A549 (cell line): Measurements from ENCODE around the gene TMEM163. TPM values are rescaled to one million over a fixed set of nuclear protein-coding genes. Genes with fewer than 3 reads are reported as not detected.

Source experiments
- ATAC-seq, 2 experiments: fragments of 200-7000 bp in 1 of 2; fragments of >200 bp in 1 of 2; cut with Nextera tagmentation in 1 of 2; cut with Tn5 transposase in 1 of 2; 3 replicates each; pipeline versions ENCODE4 v1.8.0 to v1.9.1; 2018 to 2020; ENCODE audit warnings: mild to moderate bottlenecking in 1 of 2, moderate library complexity in 1 of 2
- CTCF ChIA-PET: fragments of 300-600 bp; sonication (Branson Sonifier 250); formaldehyde crosslinking; extraction: SDS; loops from one replicate; lab custom pipeline; 2021; ENCODE audit warnings: antibody characterized with exemption, inconsistent platforms; lab: Yijun Ruan, JAX
- POLR2A ChIA-PET: fragments of 350-600 bp; formaldehyde crosslinking; extraction: SDS; loops from one replicate; lab custom pipeline; 2021; ENCODE audit warnings: antibody characterized with exemption, inconsistent platforms; lab: Yijun Ruan, JAX
- DNase-seq, 2 experiments: peaks; one replicate each; pipeline versions ENCODE4 v3.0.0 to v3.0.0-alpha.2; 2011 to 2016; ENCODE audit warnings: low read depth in 1 of 2, low spot score in 1 of 2
- FAIRE-seq: peaks from 2 replicates; lab custom pipeline; 2011; peaks lifted over from hg19 to GRCh38; lab: Jason Lieb, UNC
- H3K27ac ChIP-seq, 2 experiments: fragments of >200 bp; sonication (Bioruptor Twin); formaldehyde crosslinking; 3 replicates each; pipeline ENCODE4 v1.5.1; 2016 to 2017
- H3K4me1 ChIP-seq: fragments of >200 bp; sonication (Bioruptor Twin); formaldehyde crosslinking; 3 replicates; pipeline ENCODE4 v1.6.1; 2016
- H3K4me2 ChIP-seq: fragments of >200 bp; sonication (Bioruptor Twin); formaldehyde crosslinking; 3 replicates; pipeline ENCODE4 v1.6.1; 2016
- H3K4me3 ChIP-seq: fragments of >200 bp; sonication (Bioruptor Twin); formaldehyde crosslinking; 3 replicates; pipeline ENCODE4 v1.5.1; 2016
- H3K9me3 ChIP-seq: fragments of >200 bp; sonication (Bioruptor Twin); formaldehyde crosslinking; 3 replicates; pipeline ENCODE4 v1.6.1; 2016
- BHLHE40 ChIP-seq: IDR thresholded peaks from 2 replicates; pipeline ENCODE4 v1.6.1; 2012; ENCODE audit warnings: low read depth, low read length, inconsistent platforms
- CBX2 ChIP-seq: fragments of 200-600 bp; sonication (generic); IDR thresholded peaks from 2 replicates; pipeline ENCODE4 v1.6.1; 2016; ENCODE audit warnings: low read depth, mild to moderate bottlenecking, borderline replicate concordance
- CHD2 ChIP-seq: fragments of 150-350 bp; IDR thresholded peaks from 2 replicates; pipeline ENCODE4 v1.6.1; 2014; ENCODE audit warnings: low read length; ENCODE audit not compliant: partially characterized antibody
- CTCF ChIP-seq: fragments of >200 bp; sonication (Bioruptor Twin); formaldehyde crosslinking; IDR thresholded peaks from 3 replicates; pipeline ENCODE4 v1.5.1; 2016
- EHF ChIP-seq: fragments of 250-450 bp; sonication (Bioruptor Pico); IDR thresholded peaks from 2 replicates; pipeline ENCODE4 v1.5.0; 2020; ENCODE audit warnings: mild to moderate bottlenecking
- EHMT2 ChIP-seq: fragments of 200-600 bp; sonication (generic); IDR thresholded peaks from 2 replicates; pipeline ENCODE4 v1.6.1; 2016; ENCODE audit warnings: antibody characterized with exemption, low read depth, mild to moderate bottlenecking, moderate library complexity
- EP300 ChIP-seq, 2 experiments: fragments of >200 bp; sonication (Bioruptor Twin); formaldehyde crosslinking; IDR thresholded peaks; 2 replicates in 1 of 2; 3 replicates in 1 of 2; pipeline ENCODE4 v1.6.1; 2016 to 2017
- ESRRA ChIP-seq: fragments of 150-350 bp; IDR thresholded peaks from 2 replicates; pipeline ENCODE4 v1.6.1; 2014; ENCODE audit warnings: mild to moderate bottlenecking, low read length, borderline replicate concordance
- FOXS1 ChIP-seq: fragments of 250-450 bp; sonication (Bioruptor Pico); IDR thresholded peaks from 2 replicates; pipeline ENCODE4 v1.5.0; 2020; ENCODE audit warnings: mild to moderate bottlenecking, moderate library complexity
- GATA3 ChIP-seq: IDR thresholded peaks from 2 replicates; pipeline ENCODE4 v1.6.1; 2012; ENCODE audit warnings: borderline replicate concordance
- HEYL ChIP-seq: fragments of 250-450 bp; sonication (Bioruptor Pico); IDR thresholded peaks from 2 replicates; pipeline ENCODE4 v1.8.0; 2021; ENCODE audit warnings: mild to moderate bottlenecking, moderate library complexity
- HOXB13 ChIP-seq: fragments of 250-450 bp; sonication (Bioruptor Pico); IDR thresholded peaks from 2 replicates; pipeline ENCODE4 v1.5.0; 2020; ENCODE audit warnings: low read depth, mild to moderate bottlenecking, moderate library complexity
- KDM5A ChIP-seq: fragments of 200-600 bp; sonication (generic); IDR thresholded peaks from 2 replicates; pipeline ENCODE4 v1.6.1; 2016; ENCODE audit warnings: antibody characterized with exemption, mild to moderate bottlenecking
- MAFK ChIP-seq: fragments of 450-650 bp; IDR thresholded peaks from 2 replicates; pipeline ENCODE4 v1.6.1; 2014; ENCODE audit not compliant: partially characterized antibody
- NFE2L2 ChIP-seq: fragments of 150-350 bp; conservative IDR thresholded peaks from 2 replicates; pipeline ENCODE4 v1.6.1; 2014; ENCODE audit warnings: low read length
- NR3C1 ChIP-seq: fragments of >200 bp; sonication (Bioruptor Twin); formaldehyde crosslinking; IDR thresholded peaks from 3 replicates; pipeline ENCODE4 v1.6.1; 2017
- RAD21 ChIP-seq, 2 experiments: fragments of >200 bp in 1 of 2; sonication (Bioruptor Twin) in 1 of 2; formaldehyde crosslinking in 1 of 2; IDR thresholded peaks in 1 of 2; conservative IDR thresholded peaks in 1 of 2; 2 replicates in 1 of 2; 3 replicates in 1 of 2; pipeline ENCODE4 v1.6.1; 2012 to 2018; ENCODE audit warnings: inconsistent platforms in 1 of 2
- RARB ChIP-seq: fragments of 250-450 bp; sonication (Bioruptor Pico); IDR thresholded peaks from 2 replicates; pipeline ENCODE4 v1.8.0; 2021; ENCODE audit warnings: mild to moderate bottlenecking, moderate library complexity
- RCOR1 ChIP-seq: fragments of 150-350 bp; IDR thresholded peaks from 2 replicates; pipeline ENCODE4 v1.6.1; 2014; ENCODE audit warnings: antibody characterized with exemption, low read length, low read depth
- REST ChIP-seq: fragments of 200-600 bp; sonication (generic); IDR thresholded peaks from 2 replicates; pipeline ENCODE4 v1.6.1; 2016; ENCODE audit warnings: antibody characterized with exemption, mild to moderate bottlenecking, moderate library complexity
- RNF2 ChIP-seq: fragments of 200-600 bp; sonication (generic); IDR thresholded peaks from 2 replicates; pipeline ENCODE4 v1.6.1; 2016; ENCODE audit warnings: low read depth, mild to moderate bottlenecking, antibody characterized with exemption, moderate library complexity, borderline replicate concordance
- SREBF2 ChIP-seq: fragments of 450-650 bp; IDR thresholded peaks from 2 replicates; pipeline ENCODE4 v1.6.1; 2014; ENCODE audit warnings: mild to moderate bottlenecking, moderate library complexity
- TP53 ChIP-seq: fragments of 250-450 bp; sonication (Bioruptor Pico); IDR thresholded peaks from 2 replicates; pipeline ENCODE4 v1.5.0; 2021; ENCODE audit warnings: mild to moderate bottlenecking, moderate library complexity
- ZNF302 ChIP-seq: fragments of 250-450 bp; sonication (Bioruptor Pico); IDR thresholded peaks from 2 replicates; pipeline ENCODE4 v1.9.0; 2021; ENCODE audit warnings: inconsistent platforms, mild to moderate bottlenecking, moderate library complexity
- ZSCAN20 ChIP-seq: fragments of 250-450 bp; sonication (Bioruptor Pico); IDR thresholded peaks from 2 replicates; pipeline ENCODE4 v1.8.0; 2022; ENCODE audit warnings: mild to moderate bottlenecking, moderate library complexity
- whole genome bisulfite sequencing: methylation state at CpG from one replicate; pipeline ENCODE4 v1.1.6; 2017; ENCODE audit errors: missing lambda C conversion rate; 5-methylcytosine and 5-hydroxymethylcytosine counted together
- polyA plus RNA-seq, 4 experiments: library from polyadenylated mRNA; depleted of rRNA in 3 of 4; stranded (reverse); fragments of >200 nt; fragmentation: RNase III in 1 of 4; extraction: RNeasy Plus Mini Kit Qiagen cat#74134 plus additional on column Dnase treatment in 1 of 4; gene quantifications; 2 replicates in 3 of 4; 3 replicates in 1 of 4; pipeline ENCODE4 v1.2.3, GENCODE V29; 2011 to 2017
- TF ChIP-seq, protein P1 (sequence below): fragments of 450-650 bp; IDR thresholded peaks from 2 replicates; pipeline ENCODE4 v1.6.1; 2014; ENCODE audit warnings: antibody characterized with exemption

The TMEM163 gene
- polyA plus RNA-seq, 2 of the 4 experiments (the other 2 are of a cell fraction), result not detected

DNA sequence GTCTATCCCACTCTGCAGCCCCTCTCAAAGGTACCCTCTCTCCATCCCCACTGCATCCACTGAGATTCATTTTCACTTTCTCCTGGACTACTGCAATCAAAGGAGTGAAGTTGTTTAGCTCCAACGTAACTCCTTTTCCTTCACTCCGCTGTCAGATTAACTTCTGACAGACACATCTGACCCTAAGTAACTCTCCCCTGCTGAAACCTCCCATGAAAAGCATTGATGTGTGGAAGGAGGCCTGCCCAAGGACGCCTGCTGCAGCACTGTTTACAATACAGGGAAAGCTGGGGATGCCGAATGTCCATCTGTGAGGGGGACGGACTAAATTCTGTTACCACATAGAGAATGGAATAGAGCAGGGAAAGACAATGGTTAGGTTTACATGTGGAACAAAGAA, 114.8 kb downstream of the TMEM163 start:
- no peak for TF ChIP-seq BHLHE40
- TF ChIP-seq CBX2, result no peak
- TF ChIP-seq HOXB13 (CRISPR knock-in tag), result no peak
- no peak for TF ChIP-seq NFE2L2
- no peak for TF ChIP-seq EHMT2
- TF ChIP-seq, protein P1, sequence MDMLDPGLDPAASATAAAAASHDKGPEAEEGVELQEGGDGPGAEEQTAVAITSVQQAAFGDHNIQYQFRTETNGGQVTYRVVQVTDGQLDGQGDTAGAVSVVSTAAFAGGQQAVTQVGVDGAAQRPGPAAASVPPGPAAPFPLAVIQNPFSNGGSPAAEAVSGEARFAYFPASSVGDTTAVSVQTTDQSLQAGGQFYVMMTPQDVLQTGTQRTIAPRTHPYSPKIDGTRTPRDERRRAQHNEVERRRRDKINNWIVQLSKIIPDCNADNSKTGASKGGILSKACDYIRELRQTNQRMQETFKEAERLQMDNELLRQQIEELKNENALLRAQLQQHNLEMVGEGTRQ, result no peak
- no peak for TF ChIP-seq RNF2
- TF ChIP-seq RAD21 (conservative IDR thresholded peaks at IDR 0.05 in 1 of 2, IDR thresholded peaks at IDR 0.05 in 1 of 2), result no peak
- TF ChIP-seq REST, result no peak
- TF ChIP-seq HEYL (CRISPR knock-in tag), result no peak
- TF ChIP-seq ESRRA, result no peak
- no peak for TF ChIP-seq GATA3
- TF ChIP-seq RARB (CRISPR knock-in tag), result no peak
- TF ChIP-seq EHF (CRISPR knock-in tag), result no peak
- TF ChIP-seq EP300 (IDR thresholded peaks at IDR 0.05), result no peak
- TF ChIP-seq CTCF, result no peak
- no peak for TF ChIP-seq NR3C1
- TF ChIP-seq RCOR1, result no peak
- TF ChIP-seq, all 56 proteins: peak for 0
- Histone ChIP-seq H3K4me3 (no peak overlapping the region), H3K4me1 (no peaks in the 10 kb centered on the region), H3K4me2 (no peak overlapping the region), H3K27ac (no peak overlapping the region), H3K9me3 (0 out of 3 replicates have a peak, but pooled peaks cover 3% of the 10 kb centered on the region)
- ATAC-seq, result no peak
- DNase-seq, result no peak
- FAIRE-seq, result no peak
- WGBS, result 49% methylated on average over 5 of the region's 5 CpGs
- ChIA-PET CTCF (no interaction called here), POLR2A (interaction anchor here (0.7 kb wide), 1 partner anchor 334 kb away, joined by 6 read pairs; no protein-coding TSS in a partner anchor)

GRCh38 chr2:134602666-134603065, 116.1 kb downstream of the TMEM163 start:
- POLR2A ChIA-PET, result no interaction called here
- CTCF ChIA-PET, result no interaction called here
- H3K4me2 ChIP-seq, result no peak overlapping the region

DNA sequence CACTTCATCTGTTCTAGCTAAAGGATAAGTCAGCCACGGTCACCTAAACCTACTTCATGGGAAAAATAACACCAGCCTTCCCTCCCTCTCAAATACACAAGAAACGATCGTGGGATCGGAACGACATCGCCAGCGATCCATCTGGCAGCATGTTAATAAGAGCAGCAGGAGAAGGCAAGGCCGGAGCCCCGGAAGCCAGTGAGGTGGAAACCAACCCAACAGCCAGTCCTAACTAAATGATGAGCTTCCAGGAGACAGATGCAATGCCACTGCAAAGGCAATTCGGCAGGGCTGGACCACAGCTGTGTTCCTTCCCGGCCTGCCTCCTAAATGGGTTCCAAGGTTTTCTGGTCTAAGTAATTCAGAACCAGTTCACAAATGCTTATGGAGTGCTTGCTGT, 117.5 kb downstream of the TMEM163 start:
- FAIRE-seq (no peak), DNase-seq (no peak)

More at GRCh38 chr2:134602666-134603065, 116.1 kb downstream of the TMEM163 start:
- ATAC-seq (no peak), FAIRE-seq (no peak), DNase-seq (no peak)
- WGBS, result 44% methylated on average over 4 of the region's 4 CpGs
- Histone ChIP-seq H3K4me1 (no peaks in the 10 kb centered on the region), H3K4me3 (no peak overlapping the region), H3K9me3 (0 out of 3 replicates have a peak, but pooled peaks cover 3% of the 10 kb centered on the region), H3K27ac (no peak overlapping the region)
- TF ChIP-seq ZNF302 (CRISPR knock-in tag), result no peak
- TF ChIP-seq, all 56 proteins: peak for 0

More for the DNA sequence above, 117.5 kb downstream of the TMEM163 start:
- Histone ChIP-seq H3K27ac (no peak overlapping the region), H3K9me3 (0 out of 3 replicates have a peak, but pooled peaks cover 3% of the 10 kb centered on the region), H3K4me3 (no peak overlapping the region), H3K4me1 (no peaks in the 10 kb centered on the region), H3K4me2 (no peak overlapping the region)
- TF ChIP-seq TP53 (CRISPR knock-in tag), result no peak
- no peak for TF ChIP-seq MAFK
- no peak for TF ChIP-seq CHD2
- TF ChIP-seq ZSCAN20 (CRISPR knock-in tag), result no peak
- TF ChIP-seq KDM5A, result no peak
- TF ChIP-seq FOXS1, result no peak
- no peak for TF ChIP-seq SREBF2
- no peak for TF ChIP-seq EHMT2
- TF ChIP-seq ZNF302 (CRISPR knock-in tag), result no peak
- no peak for ATAC-seq
- CTCF ChIA-PET, result no interaction called here
- POLR2A ChIA-PET, result no interaction called here
- 35% methylated on average over 11 of the region's 11 CpGs for WGBS
